ENCODE results near the gene THRAP3. TPM values are rescaled to one million over a fixed set of nuclear protein-coding genes. Genes with fewer than 3 reads are reported as not detected.
"Not testable (repeated sequence)": the region's sequence is repeated elsewhere in the genome, so short reads cannot be mapped to it uniquely, and the experiment has no call there.

Gene THRAP3
- total RNA-seq, 2 experiments from 2014 or later, result 136 to 140 TPM

DNA sequence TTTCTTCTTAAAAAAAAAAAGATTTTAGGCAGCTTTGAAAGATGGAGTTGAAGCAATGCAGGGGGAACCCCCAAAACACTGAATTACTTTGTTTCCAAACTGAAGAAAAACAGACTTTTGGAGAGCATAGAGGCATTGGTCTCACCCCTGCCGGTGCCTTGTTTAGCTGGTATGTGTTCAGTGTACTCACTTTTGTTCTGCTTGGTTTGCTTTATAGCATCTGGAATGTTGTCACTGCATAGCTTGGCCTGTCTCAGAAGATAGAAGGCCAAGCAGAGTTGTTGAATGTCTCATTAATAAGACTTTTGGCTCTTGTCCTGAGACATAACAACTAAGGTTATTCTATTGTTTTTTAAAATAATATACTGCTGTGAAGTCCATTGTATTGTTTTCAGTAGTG lies 6.9 kb downstream of the THRAP3 start:
- H3K27me3 Mint-ChIP-seq (ENCODE audit: low read depth), result no peaks in the 10 kb centered on the region
- POLR2A ChIA-PET, result no interaction called here
- ATAC-seq (no peak), DNase-seq (no peak)
- CTCF ChIA-PET, result no interaction called here
- H3K4me3 Mint-ChIP-seq, result no peak overlapping the region
- peaks cover 41% of the 10 kb centered on the region for H3K36me3 Mint-ChIP-seq (ENCODE audit: low read depth)
- no peak overlapping the region for H3K27ac Mint-ChIP-seq
- peaks cover 34% of the 10 kb centered on the region for H3K4me1 Mint-ChIP-seq (ENCODE audit: low read depth)
- H3K9me3 Mint-ChIP-seq (ENCODE audit: insufficient read depth), result no peaks in the 10 kb centered on the region

- CTCF ChIA-PET, result no interaction called here
- no peaks in the 10 kb centered on the region for H3K9me3 Mint-ChIP-seq (ENCODE audit: insufficient read depth)
- POLR2A ChIA-PET, result interaction anchor here (2.7 kb wide), 1 partner anchor 8 kb away, joined by 7 read pairs; the partner anchor contains the start of gene THRAP3
- H3K4me1 Mint-ChIP-seq (ENCODE audit: low read depth), result peaks cover 30% of the 10 kb centered on the region
- DNase-seq (no peak), ATAC-seq (no peak)
- peaks cover 39% of the 10 kb centered on the region for H3K36me3 Mint-ChIP-seq (ENCODE audit: low read depth)
- no peak overlapping the region for H3K4me3 Mint-ChIP-seq
- no peak overlapping the region for H3K27ac Mint-ChIP-seq
- H3K27me3 Mint-ChIP-seq (ENCODE audit: low read depth), result no peaks in the 10 kb centered on the region
Measured at GRCh38 chr1:36232212-36233095, 8.2 kb downstream of the THRAP3 start.

GRCh38 chr1:36236302-36236701 lies 12.1 kb downstream of the THRAP3 start:
- H3K27ac Mint-ChIP-seq, result no peak overlapping the region
- DNase-seq, result no peak
- ChIA-PET CTCF (interaction anchor here (0.6 to 1.7 kb wide), 5 partner anchors 13 to 118 kb away, joined by 3 to 5 read pairs (median 3); partner anchors contain the start of gene TRAPPC3), POLR2A (interaction anchor here (1.0 to 1.5 kb wide), 2 partner anchors 13 to 30 kb away, joined by 3 read pairs; no protein-coding TSS in a partner anchor)
- ATAC-seq, result no peak
- H3K9me3 Mint-ChIP-seq (ENCODE audit: insufficient read depth), result no peaks in the 10 kb centered on the region
- peaks cover 30% of the 10 kb centered on the region for H3K4me1 Mint-ChIP-seq (ENCODE audit: low read depth)
- H3K27me3 Mint-ChIP-seq (ENCODE audit: low read depth), result no peaks in the 10 kb centered on the region
- peaks cover 45% of the 10 kb centered on the region for H3K36me3 Mint-ChIP-seq (ENCODE audit: low read depth)
- H3K4me3 Mint-ChIP-seq, result no peak overlapping the region

GRCh38 chr1:36238433-36238832 lies 14.2 kb downstream of the THRAP3 start:
- ChIA-PET POLR2A (interaction anchor here (3.8 kb wide), 1 partner anchor 14 kb away, joined by 12 read pairs; the partner anchor contains the start of gene THRAP3), CTCF (interaction anchor here (1.0 to 1.9 kb wide), 3 partner anchors 47 to 89 kb away, joined by 3 to 5 read pairs (median 4); partner anchors contain the start of gene TRAPPC3)
- peaks cover 46% of the 10 kb centered on the region for H3K36me3 Mint-ChIP-seq (ENCODE audit: low read depth)
- peak overlapping the region; percentile 41 for H3K27ac Mint-ChIP-seq
- DNase-seq, result no peak
- H3K4me3 Mint-ChIP-seq, result no peak overlapping the region
- H3K27me3 Mint-ChIP-seq (ENCODE audit: low read depth), result no peaks in the 10 kb centered on the region
- peaks cover 26% of the 10 kb centered on the region for H3K4me1 Mint-ChIP-seq (ENCODE audit: low read depth)
- ATAC-seq, result no peak
- no peaks in the 10 kb centered on the region for H3K9me3 Mint-ChIP-seq (ENCODE audit: insufficient read depth)

DNA sequence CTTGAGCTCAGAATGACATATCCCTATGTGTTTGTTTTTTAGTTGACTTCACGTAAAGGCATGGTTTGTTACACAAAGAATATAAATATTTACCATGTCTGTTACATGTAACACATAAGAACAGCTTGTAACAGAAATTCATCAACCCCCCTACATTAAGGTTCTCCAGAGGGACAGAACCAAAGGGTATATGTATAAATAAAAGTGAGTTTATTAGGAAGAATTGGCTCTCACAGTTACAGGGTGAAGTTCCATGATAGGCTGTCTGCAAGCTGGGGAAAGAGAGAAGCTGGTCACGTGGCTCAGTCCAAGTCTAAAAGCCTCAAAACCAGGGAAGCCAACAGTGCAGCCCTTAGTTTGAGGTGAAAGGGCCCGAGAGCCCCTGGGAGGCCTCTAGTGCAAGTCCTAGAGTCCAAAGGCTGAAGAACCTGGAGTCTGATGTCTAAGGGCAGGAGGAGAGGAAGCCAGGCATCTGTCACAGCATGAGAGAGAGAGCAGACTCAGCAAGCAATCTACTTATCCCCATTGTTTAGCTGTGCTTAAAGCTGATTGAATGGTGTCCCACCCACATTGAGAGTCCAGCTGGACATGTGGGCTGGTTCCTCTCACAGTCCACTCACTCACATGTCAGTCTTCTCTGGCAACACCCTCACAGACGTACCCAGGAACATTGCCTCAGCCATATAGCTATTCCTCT lies 15.8 kb downstream of the THRAP3 start:
- POLR2A ChIA-PET, result interaction anchor here (3.8 kb wide), 1 partner anchor 16 kb away, joined by 12 read pairs; the partner anchor contains the start of gene THRAP3
- Mint-ChIP-seq H3K27me3 (ENCODE audit: low read depth) (no peaks in the 10 kb centered on the region), H3K36me3 (ENCODE audit: low read depth) (peaks cover 49% of the 10 kb centered on the region), H3K27ac (no peak overlapping the region), H3K9me3 (ENCODE audit: insufficient read depth) (no peaks in the 10 kb centered on the region), H3K4me1 (ENCODE audit: low read depth) (peaks cover 16% of the 10 kb centered on the region), H3K4me3 (no peak overlapping the region)
- DNase-seq (no peak), ATAC-seq (no peak)
- CTCF ChIA-PET, result interaction anchor here (1.0 to 1.9 kb wide), 3 partner anchors 46 to 91 kb away, joined by 3 to 5 read pairs (median 4); partner anchors contain the start of gene TRAPPC3

- Mint-ChIP-seq H3K27ac (no peak overlapping the region), H3K27me3 (ENCODE audit: low read depth) (no peaks in the 10 kb centered on the region), H3K4me3 (no peak overlapping the region), H3K36me3 (ENCODE audit: low read depth) (peaks cover 42% of the 10 kb centered on the region), H3K9me3 (ENCODE audit: insufficient read depth) (no peaks in the 10 kb centered on the region), H3K4me1 (ENCODE audit: low read depth) (peaks cover 7% of the 10 kb centered on the region)
- DNase-seq (no peak), ATAC-seq (no peak)
- CTCF ChIA-PET, result no interaction called here
- POLR2A ChIA-PET, result no interaction called here
Measured at GRCh38 chr1:36247538-36247937, 23.3 kb downstream of the THRAP3 start.

DNA sequence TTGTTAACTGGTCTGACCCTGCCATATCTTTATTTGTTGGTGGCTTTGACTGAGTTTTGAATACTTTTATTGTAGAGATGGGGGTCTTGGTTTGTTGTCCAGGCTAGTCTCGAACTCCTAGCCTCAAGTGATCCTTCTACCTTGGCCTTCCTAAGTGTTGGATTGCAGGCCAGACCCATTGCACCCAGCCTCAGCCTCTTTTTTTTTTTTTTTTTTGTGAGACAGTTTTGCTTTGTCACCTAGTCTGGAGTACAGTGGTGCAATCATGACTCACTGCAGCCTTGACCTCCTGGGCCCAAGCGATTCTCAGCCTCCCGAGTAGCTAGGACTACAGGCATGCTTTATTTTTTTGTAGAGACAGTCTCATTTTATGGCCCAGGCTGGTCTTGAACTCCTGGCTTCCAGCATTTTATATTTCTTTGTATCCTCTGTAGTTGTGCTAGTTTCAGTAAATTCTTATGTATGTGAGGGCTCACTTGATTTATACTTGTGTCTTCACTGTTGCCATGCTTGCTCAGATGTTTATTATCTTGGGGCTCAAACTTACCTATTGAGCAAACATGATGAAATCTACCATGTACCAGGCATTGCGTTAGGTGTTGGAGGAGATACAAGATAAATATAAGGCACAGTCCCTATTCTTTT lies 24.1 kb downstream of the THRAP3 start:
- Mint-ChIP-seq H3K36me3 (ENCODE audit: low read depth) (peaks cover 43% of the 10 kb centered on the region), H3K27ac (no peak overlapping the region), H3K4me1 (ENCODE audit: low read depth) (peaks cover 13% of the 10 kb centered on the region), H3K9me3 (ENCODE audit: insufficient read depth) (no peaks in the 10 kb centered on the region), H3K4me3 (no peak overlapping the region), H3K27me3 (ENCODE audit: low read depth) (no peaks in the 10 kb centered on the region)
- ATAC-seq (no peak), DNase-seq (no peak)
- POLR2A ChIA-PET, result no interaction called here
- CTCF ChIA-PET, result no interaction called here

- Mint-ChIP-seq H3K4me3 (no peak overlapping the region), H3K27me3 (ENCODE audit: low read depth) (no peaks in the 10 kb centered on the region), H3K9me3 (ENCODE audit: insufficient read depth) (no peaks in the 10 kb centered on the region), H3K36me3 (ENCODE audit: low read depth) (peaks cover 32% of the 10 kb centered on the region), H3K4me1 (ENCODE audit: low read depth) (peaks cover 20% of the 10 kb centered on the region), H3K27ac (no peak overlapping the region)
- ChIA-PET CTCF (no interaction called here), POLR2A (no interaction called here)
- ATAC-seq, result no peak
- DNase-seq, result no peak
Measured at GRCh38 chr1:36251794-36252481, 27.7 kb downstream of the THRAP3 start.

GRCh38 chr1:36252482-36252824 lies 28.2 kb downstream of the THRAP3 start:
- H3K9me3 Mint-ChIP-seq (ENCODE audit: insufficient read depth); POLR2A ChIA-PET; H3K27ac Mint-ChIP-seq; CTCF ChIA-PET; ATAC-seq; H3K27me3 Mint-ChIP-seq (ENCODE audit: low read depth); H3K4me3 Mint-ChIP-seq; DNase-seq: not testable (repeated sequence)
- Mint-ChIP-seq H3K4me1 (ENCODE audit: low read depth) (peaks cover 22% of the 10 kb centered on the region), H3K36me3 (ENCODE audit: low read depth) (peaks cover 35% of the 10 kb centered on the region)

GRCh38 chr1:36253161-36253862 lies 29.1 kb downstream of the THRAP3 start:
- Mint-ChIP-seq H3K4me3 (no peak overlapping the region), H3K9me3 (ENCODE audit: insufficient read depth) (no peaks in the 10 kb centered on the region), H3K27ac (peak overlapping the region; percentile 25), H3K4me1 (ENCODE audit: low read depth) (peaks cover 24% of the 10 kb centered on the region), H3K27me3 (ENCODE audit: low read depth) (no peaks in the 10 kb centered on the region), H3K36me3 (ENCODE audit: low read depth) (peaks cover 34% of the 10 kb centered on the region)
- ChIA-PET POLR2A (interaction anchor here (0.5 to 0.9 kb wide), 3 partner anchors 25 to 182 kb away, joined by 3 to 4 read pairs (median 3); no protein-coding TSS in a partner anchor), CTCF (interaction anchor here (1.0 to 1.8 kb wide), 4 partner anchors 9 to 104 kb away, joined by 3 to 10 read pairs (median 5); no protein-coding TSS in a partner anchor)
- DNase-seq, result no peak
- ATAC-seq, result no peak

All from activated CD8-positive, alpha-beta T cell treated with anti-CD3 and anti-CD28 coated beads, Interleukin-2, amount 10 ng/mL, durations not matched to agents 7 days and 5 days (primary cell).